HG03139 (cell line): Measurements from ENCODE around the gene MDM2.
"Not testable (repeated sequence)": the region's sequence is repeated elsewhere in the genome, so short reads cannot be mapped to it uniquely, and the experiment has no call there.

Source experiments
- ATAC-seq: cut with Tn5 transposase; IDR thresholded peaks from one replicate; pipeline ENCODE4 v1.9.1; 2021; ENCODE audit not compliant: unreplicated experiment

MDM2 gene

GRCh38 chr12:68785823-68786222, 22.2 kb upstream of the MDM2 start:
- ATAC-seq = no peak

DNA sequence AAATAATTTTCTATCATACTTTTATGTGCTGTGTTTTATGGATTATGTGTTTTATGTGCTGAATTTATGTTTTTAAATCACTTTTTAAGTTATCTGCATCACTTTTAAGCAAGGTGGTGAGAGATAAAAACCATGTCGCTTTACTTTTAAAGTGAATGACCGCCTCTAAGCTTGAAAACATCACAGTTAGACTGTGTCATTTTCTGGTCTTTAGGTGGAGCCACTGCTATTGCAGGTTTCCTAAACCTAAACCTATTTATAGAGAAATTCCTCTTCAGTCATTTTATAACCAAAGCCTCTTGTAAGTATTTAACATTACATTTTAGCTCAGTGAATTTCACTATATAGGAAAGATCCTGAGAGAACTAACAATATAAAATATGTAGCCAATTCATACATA, 21.0 kb upstream of the MDM2 start:
- no peak for ATAC-seq

DNA sequence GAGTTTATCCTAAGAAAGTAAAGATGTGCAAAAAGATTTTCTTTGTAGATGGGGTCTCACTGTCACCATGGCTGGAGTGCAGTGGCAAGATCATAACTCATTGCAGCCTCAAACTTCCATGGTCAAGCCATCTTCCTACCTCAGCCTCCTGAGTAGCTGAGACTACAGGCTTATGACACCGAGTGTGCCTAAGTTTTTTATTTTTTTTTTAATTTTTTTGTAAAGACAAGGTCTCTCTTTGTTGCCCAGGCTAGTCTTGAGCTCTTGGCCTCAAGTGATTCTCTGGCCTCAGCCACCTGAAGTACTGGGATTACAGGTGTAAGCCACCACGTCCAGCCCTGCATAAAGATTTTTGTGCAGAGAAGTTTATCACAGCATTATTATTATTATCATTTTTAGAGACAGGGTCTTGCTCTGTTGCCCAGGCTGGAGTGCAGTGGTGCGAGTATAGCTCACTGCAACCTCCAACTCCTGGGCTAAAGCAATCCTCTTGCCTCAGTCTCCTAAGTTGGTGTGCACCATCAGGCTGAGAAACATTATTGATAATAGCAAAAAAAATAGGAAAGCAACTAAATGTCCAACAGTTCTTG, 19.3 kb upstream of the MDM2 start:
- ATAC-seq = no peak

- ATAC-seq = no peak
Observed at GRCh38 chr12:68789144-68789878, 18.7 kb upstream of the MDM2 start.

DNA sequence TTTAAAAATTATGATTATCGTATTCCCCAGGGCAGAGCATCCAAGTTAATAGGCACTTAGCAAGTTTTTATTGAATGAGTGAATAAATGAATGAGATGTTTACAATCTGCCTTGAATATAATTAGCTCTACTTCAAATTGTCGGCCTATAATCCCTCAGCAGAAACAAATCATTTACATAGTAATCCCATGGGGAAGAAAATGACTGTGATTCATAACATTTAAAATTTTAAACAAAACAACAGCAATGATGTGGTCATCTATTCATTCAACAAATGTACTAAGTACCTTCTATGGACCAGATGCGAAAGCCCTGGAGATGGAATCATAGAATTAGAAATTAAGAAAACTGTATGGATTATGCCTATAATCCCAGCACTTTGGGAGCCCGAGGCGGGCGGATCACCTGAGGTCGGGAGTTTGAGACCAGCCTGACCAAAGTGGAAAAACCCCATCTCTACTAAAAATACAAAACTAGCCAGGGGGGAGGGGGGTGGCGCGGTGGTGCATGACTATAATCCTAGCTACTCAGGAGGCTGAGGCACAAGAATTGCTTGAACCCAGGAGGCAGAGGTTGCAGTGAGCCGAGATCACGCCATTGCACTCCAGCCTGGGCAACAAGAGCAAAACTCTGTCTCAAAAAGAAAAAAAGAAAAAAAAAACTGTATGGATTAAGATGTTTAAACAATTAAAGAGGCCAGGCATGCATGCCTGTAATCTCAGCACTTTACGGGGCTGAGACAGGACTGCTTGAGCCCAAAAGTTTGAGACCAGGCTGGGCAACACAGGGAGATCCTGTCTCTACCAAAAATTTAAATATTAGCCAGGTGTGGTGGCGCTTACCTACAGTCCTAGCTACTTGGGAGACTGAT, 17.7 kb upstream of the MDM2 start:
- ATAC-seq = no peak

- no peak for ATAC-seq
Observed at GRCh38 chr12:68790952-68791234, 17.1 kb upstream of the MDM2 start.

DNA sequence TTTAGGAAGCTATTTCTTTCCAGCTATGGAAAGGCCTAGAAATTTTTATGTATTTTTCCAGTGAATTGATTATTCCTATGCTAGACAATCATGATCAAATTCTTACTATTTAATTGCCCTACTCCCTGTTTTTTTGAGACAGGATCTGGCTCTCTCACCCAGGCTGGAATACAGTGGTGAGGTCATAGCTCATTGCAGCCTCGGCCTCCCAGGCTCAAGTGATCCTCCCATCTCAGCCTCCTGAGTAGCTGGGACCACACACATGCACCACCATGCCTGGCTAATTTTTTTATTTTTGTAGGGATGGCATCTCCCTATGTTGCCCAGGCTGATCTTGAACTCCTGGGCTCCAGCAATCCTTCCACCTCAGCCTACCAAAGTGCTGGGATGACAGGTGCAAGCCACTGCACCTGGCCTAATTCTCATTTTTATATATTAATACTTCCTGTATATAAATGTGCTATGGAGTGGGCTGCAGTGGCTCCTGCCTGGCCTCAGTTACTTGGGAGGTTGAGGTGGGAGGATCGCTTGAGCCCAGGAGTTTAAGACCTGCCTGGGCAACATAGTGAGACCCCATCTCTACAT, 16.0 kb upstream of the MDM2 start:
- no peak for ATAC-seq

DNA sequence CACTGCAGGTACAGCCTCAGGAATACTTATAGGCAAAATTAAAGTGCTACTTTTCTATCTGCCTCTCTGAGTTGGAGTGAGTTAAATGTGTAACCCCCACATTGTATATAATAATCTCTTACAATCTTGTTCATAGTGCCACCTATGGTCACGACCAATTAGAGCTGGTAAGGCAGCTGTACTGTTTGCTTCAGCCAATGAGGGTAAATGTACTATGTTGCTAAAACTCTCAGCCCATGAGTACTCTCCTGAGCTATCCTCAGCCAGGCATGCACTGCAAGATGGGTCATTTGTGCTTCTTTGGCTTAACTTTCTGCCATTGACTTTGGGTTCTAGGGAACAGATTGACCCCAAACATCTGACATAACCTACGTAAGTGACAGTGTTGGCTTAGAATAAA, 15.0 kb upstream of the MDM2 start:
- ATAC-seq = peak; percentile 90

GRCh38 chr12:68793436-68793835, 14.5 kb upstream of the MDM2 start:
- no peak for ATAC-seq

DNA sequence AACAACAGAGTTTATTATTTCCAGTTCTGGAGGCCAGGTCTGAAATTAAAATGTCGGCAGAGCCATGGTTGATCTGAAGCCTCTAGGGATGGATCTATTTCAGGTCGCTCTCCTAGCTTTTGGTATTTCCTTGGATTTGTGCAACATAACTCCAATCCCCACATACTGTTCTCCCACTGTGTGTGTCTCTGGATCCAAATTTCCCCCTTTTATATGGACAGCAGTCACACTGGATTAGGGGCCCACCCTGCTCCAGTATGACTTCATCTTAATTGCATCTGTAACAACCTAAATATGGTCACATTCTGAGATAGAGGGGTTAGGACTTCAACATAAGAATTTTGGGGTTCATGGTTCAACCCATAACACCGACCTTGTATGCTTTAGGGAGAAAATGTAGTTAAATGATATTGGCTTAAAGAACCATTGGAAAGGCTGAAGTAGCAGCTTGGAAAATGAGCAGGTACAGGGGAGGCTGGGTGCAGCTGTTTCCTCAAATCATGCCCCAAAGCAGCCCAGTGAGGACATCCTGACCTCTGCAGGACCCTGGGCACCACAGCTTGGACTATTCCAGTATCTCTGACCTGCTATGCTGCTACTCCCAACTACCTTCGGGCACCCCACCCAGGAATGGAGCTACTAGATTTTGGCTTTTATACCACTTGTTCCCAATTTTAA, 13.9 kb upstream of the MDM2 start:
- no peak for ATAC-seq

- no peak for ATAC-seq
Observed at GRCh38 chr12:68794653-68795251, 13.2 kb upstream of the MDM2 start.

DNA sequence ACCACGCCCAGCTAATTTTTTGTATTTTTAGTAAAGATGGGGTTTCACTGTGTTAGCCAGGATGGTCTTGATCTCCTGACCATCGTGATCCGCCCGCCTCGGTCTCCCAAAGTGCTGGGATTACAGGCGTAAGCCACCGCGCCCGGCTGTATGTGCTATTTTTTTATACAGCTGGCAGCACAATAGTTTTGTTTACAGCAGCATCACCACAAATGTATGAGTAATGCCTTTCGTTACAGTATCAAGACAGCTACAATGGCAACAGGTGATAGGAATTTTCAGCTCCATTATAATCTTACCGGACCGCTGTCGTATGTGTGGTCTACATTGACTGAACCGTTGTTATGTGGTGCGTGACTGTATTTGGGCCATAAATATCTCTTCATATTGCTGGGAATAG, 11.6 kb upstream of the MDM2 start:
- ATAC-seq = no peak

GRCh38 chr12:68798882-68799234, 9.1 kb upstream of the MDM2 start:
- ATAC-seq = no peak

DNA sequence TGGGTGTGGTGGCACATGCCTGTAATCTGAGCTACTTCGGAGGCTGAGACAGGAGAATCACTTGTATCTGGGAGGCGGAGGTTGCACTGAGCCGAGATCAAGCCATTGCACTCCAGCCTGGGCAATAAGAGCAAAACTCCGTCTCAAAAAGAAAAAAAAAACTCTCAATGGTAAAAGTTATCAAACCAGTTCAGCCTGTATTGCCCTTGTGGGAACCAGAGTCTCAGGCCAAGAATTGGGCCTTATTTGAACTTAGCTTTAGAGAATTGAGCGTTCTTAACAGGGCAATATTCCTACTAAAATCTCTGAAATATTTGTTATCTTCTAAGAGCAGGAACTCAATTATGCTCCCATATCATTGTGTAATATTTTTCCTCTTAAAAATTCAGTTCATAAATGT, 7.7 kb upstream of the MDM2 start:
- no peak for ATAC-seq

- not testable (repeated sequence) for ATAC-seq
Observed at GRCh38 chr12:68801124-68801523, 6.9 kb upstream of the MDM2 start.

GRCh38 chr12:68802372-68802745, 5.6 kb upstream of the MDM2 start:
- not testable (repeated sequence) for ATAC-seq

DNA sequence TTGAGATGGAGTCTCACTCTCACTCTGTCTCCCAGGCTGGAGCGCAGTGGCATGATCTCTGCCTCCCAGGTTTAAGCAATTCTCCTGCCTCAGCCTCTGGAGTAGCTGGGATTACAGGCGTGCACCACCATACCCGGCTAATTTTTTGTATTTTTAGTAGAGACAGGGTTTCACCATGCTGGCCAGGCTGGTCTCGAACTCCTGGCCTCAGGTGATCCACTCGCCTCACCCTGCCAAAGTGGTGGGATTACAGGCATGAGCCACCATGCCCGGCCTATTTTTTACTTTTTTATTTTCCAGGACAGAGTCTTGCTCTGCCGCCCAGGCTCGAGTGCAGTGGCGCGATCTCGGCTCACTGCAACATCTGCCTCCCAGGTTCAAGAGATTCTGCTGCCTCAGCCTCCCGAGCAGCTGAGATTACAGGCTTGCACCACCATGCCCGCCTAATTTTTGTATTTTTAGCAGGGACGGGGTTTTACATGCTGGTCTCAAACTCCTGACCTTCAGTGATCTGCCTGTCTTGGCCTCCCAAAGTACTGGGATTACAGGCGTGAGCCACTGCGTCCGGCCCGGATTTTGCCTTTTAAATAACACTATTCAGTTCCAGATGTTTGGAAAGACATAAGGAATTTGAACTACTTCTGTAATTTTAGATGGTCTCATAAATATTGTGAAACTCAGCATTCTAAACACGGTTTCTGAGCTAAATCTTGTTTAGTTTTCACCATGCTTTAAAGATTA, 4.9 kb upstream of the MDM2 start:
- not testable (repeated sequence) for ATAC-seq

DNA sequence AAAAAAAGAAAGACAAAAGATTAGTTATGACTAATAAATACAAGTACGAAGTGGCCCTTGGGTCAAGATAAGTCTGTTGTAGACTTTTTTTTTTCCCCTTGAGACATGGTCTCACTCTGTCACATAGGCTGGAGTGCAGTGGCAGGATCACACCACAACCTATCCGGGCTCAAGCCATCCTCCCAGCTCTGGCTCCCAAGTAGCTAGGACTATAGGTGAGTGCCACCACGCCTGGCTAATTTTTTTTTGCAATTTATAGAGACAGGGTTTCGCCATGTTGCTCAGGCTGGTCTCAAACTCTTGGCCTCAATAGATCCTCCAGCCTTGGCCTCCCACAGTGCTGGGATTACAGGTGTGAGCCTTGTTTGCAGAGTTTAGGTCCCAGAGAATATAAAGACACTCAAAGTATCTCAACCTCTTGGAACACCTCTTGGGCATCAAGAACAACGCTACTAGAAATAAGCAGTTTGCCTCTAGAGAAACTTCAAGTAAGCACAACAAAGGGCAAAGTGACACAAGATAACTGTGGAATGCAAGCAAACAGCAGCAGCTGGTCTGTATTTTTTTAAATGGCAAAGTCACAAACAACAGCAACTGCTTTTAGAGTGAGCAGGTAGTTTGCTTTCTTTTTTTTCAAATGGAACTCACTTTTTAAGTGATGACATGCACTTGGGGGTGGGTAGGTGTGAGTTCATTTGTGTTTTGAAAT, 3.9 kb upstream of the MDM2 start:
- no peak for ATAC-seq

DNA sequence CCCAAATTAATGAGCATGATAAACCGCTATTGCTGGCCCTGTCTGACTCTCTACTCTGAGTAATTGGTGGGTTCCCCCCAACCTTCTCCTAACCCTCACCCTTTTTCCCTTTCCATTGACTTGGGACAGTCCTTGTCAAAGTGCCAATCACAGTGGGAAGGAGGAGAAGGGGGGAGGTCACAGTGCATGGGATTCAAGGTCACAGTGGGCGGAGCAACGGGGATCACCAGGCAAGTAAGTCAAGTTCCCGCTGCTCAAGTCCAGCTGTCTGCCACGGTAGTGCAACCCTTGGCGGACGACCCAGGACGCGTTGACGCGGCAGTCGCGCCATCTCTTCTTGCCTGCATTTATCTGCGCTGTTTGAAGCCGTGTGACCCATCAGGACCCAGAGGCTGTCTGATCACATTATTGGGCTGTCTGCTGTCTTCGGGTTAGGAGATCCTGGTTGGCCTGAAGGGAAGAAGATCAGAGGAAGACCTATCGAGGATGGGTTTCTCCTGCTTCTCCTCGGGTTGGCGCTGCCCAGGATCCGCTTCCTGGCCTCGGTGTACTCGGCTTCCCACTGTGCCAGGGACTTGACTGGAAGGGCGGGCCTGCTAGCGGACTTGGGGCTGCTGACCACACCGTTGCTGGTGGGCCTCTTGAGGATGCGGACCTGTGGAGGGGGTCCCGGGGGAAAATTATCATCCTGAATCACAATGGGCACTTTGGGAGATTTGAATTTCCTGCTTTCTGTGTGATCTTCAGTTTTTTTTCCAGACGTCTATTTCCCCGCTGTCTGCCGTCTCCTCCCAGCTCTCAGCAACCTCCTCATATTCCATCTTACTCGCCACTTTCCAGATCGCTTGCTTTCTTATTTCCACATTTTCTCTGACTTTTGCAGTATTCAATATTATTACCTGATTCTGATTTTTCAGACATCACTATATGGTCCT, 3.1 kb upstream of the MDM2 start:
- no peak for ATAC-seq
